HG03135 (cell line): ENCODE measurements around the gene SASH1.
A peak's percentile ranks its signal among the peaks of the same experiment; 100 is the strongest.

Source experiments
- ATAC-seq: cut with Tn5 transposase; IDR thresholded peaks from one replicate; pipeline ENCODE4 v1.9.1; 2021; ENCODE audit warnings: mild to moderate bottlenecking, moderate library complexity; ENCODE audit not compliant: unreplicated experiment

The SASH1 gene

GRCh38 chr6:148516617-148517016, 174.0 kb downstream of the SASH1 start:
- ATAC-seq, result no peak

- no peak for ATAC-seq
These were observed 174.8 kb downstream of the SASH1 start for GRCh38 chr6:148517470-148517869.

- no peak for ATAC-seq
These were observed 176.0 kb downstream of the SASH1 start for GRCh38 chr6:148518511-148519156.

- peak; percentile 91 for ATAC-seq
These were observed 177.6 kb downstream of the SASH1 start for GRCh38 chr6:148520109-148520841.

GRCh38 chr6:148521158-148521557, 178.5 kb downstream of the SASH1 start:
- no peak for ATAC-seq

- no peak for ATAC-seq
These were observed 178.9 kb downstream of the SASH1 start for GRCh38 chr6:148521586-148521985.

- ATAC-seq, result no peak
These were observed 180.4 kb downstream of the SASH1 start for GRCh38 chr6:148523048-148523447.

- no peak for ATAC-seq
These were observed 180.9 kb downstream of the SASH1 start for GRCh38 chr6:148523551-148523950.

GRCh38 chr6:148524471-148524882, 181.8 kb downstream of the SASH1 start:
- ATAC-seq, result no peak

GRCh38 chr6:148524976-148525375, 182.3 kb downstream of the SASH1 start:
- ATAC-seq, result no peak

- ATAC-seq, result no peak
These were observed 182.8 kb downstream of the SASH1 start for GRCh38 chr6:148525453-148525852.

GRCh38 chr6:148526145-148526544, 183.5 kb downstream of the SASH1 start:
- no peak for ATAC-seq

GRCh38 chr6:148528292-148528691, 185.7 kb downstream of the SASH1 start:
- no peak for ATAC-seq

GRCh38 chr6:148529010-148529409, 186.4 kb downstream of the SASH1 start:
- ATAC-seq, result no peak

GRCh38 chr6:148530394-148530953, 187.8 kb downstream of the SASH1 start:
- ATAC-seq, result peak; percentile 79

- no peak for ATAC-seq
These were observed 188.3 kb downstream of the SASH1 start for GRCh38 chr6:148530976-148531375.

- ATAC-seq, result no peak
These were observed 190.1 kb downstream of the SASH1 start for GRCh38 chr6:148532698-148533097.

- ATAC-seq, result no peak
These were observed 190.9 kb downstream of the SASH1 start for GRCh38 chr6:148533309-148534107.

- ATAC-seq, result no peak
These were observed 192.2 kb downstream of the SASH1 start for GRCh38 chr6:148534871-148535270.

GRCh38 chr6:148535381-148535780, 192.7 kb downstream of the SASH1 start:
- ATAC-seq, result no peak

GRCh38 chr6:148535976-148536375, 193.3 kb downstream of the SASH1 start:
- no peak for ATAC-seq
